Measurements from ENCODE around the gene UCHL3. TPM values are rescaled to one million over a fixed set of nuclear protein-coding genes. Genes with fewer than 3 reads are reported as not detected.
A peak's percentile ranks its signal among the peaks of the same experiment; 100 is the strongest.

UCHL3 gene
- total and polyA plus RNA-seq, 8 donors = 20.5 to 27.1 (median 22.7) TPM

DNA sequence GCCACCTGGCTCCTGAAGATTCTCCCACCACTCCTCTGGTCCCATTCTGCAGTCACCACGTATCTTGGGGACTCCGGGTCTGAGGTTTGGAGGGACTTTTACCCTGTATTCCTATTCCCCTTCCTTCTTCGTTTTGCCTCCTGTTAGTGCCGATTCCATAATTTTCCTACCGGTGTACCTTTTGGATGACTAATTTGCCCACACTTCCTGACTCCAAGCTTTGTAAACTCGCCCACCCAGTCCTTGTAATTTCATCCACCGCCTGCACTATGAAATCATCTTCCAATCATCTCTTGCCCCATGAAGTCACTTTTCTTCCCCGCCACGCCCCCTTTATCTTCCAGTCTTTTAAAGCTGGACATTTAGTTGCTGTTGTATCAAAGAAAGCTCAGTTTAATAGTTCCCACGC is 572 bp downstream of the UCHL3 start:
- Histone ChIP-seq H3K4me1 (peaks cover 6 to 17% of the 10 kb centered on the region in 2 donors), H3K27ac (peak overlapping the region; percentile 85 to 86), H3K36me3 (no peaks in the 10 kb centered on the region), H3K27me3 (no peaks in the 10 kb centered on the region), H3K9me3 (no peaks in the 10 kb centered on the region), H3K4me3 (peak overlapping the region; percentile 67 to 80)
- TF ChIP-seq, protein P1, sequence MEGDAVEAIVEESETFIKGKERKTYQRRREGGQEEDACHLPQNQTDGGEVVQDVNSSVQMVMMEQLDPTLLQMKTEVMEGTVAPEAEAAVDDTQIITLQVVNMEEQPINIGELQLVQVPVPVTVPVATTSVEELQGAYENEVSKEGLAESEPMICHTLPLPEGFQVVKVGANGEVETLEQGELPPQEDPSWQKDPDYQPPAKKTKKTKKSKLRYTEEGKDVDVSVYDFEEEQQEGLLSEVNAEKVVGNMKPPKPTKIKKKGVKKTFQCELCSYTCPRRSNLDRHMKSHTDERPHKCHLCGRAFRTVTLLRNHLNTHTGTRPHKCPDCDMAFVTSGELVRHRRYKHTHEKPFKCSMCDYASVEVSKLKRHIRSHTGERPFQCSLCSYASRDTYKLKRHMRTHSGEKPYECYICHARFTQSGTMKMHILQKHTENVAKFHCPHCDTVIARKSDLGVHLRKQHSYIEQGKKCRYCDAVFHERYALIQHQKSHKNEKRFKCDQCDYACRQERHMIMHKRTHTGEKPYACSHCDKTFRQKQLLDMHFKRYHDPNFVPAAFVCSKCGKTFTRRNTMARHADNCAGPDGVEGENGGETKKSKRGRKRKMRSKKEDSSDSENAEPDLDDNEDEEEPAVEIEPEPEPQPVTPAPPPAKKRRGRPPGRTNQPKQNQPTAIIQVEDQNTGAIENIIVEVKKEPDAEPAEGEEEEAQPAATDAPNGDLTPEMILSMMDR (IDR thresholded peaks at IDR 0.05) = no peak
- DNase-seq (peak in 2 of 4 donors; percentile 20 to 55), ATAC-seq (peak; percentile 32)
- intact Hi-C loops (cut with DNase I) = no loop called here

DNA sequence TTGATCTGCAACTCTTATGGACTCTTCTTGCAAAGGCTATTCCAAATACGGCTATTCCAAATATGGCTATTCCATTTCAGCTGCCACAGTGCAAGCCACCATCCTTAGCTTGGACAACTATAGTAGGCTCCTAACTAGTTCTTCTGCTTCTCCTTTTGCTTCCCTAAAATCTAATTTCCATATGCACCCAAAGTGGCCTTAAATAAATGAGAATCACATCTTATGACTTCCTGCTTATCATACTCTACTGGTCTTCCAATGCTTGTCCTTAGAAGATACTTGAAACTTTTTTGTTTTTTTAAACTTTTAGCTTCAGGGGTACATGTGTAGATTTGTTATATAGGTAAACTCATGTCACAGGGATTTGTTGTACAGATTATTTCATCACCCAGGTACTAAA is 4.9 kb downstream of the UCHL3 start:
- no peaks in the 10 kb centered on the region for H3K36me3 ChIP-seq
- TF ChIP-seq, protein P1 (IDR thresholded peaks at IDR 0.05) = no peak
- H3K9me3 ChIP-seq = no peaks in the 10 kb centered on the region
- no peaks in the 10 kb centered on the region for H3K27me3 ChIP-seq
- no peak overlapping the region for H3K27ac ChIP-seq
- intact Hi-C loops (cut with DNase I) = no loop called here
- DNase-seq (no peak), ATAC-seq (no peak)
- no peak overlapping the region for H3K4me3 ChIP-seq
- H3K4me1 ChIP-seq = peaks cover 6 to 14% of the 10 kb centered on the region in 2 donors

DNA sequence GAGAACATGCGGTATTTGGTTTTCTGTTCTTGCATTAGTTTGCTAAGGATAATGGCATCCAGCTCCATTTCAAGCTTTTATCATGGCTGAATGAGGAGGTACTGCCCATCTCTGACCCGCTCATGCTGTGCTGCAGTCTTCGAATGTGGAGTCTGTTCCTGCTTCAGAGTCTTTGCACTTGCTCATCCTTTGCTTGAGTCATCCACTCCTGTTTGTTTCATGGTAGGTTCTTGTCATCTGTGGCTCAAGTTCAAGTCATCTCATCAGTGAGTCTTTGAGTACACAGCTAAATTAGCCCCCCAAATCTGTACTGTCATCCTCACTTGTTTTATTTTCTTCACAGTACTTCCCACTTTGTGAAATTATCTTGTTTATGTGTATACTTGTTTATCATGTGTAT is 5.4 kb downstream of the UCHL3 start:
- Histone ChIP-seq H3K27ac (no peak overlapping the region), H3K27me3 (no peaks in the 10 kb centered on the region), H3K4me1 (peaks cover 6 to 14% of the 10 kb centered on the region in 2 donors), H3K4me3 (no peak overlapping the region), H3K36me3 (no peaks in the 10 kb centered on the region), H3K9me3 (no peaks in the 10 kb centered on the region)
- ATAC-seq = no peak
- TF ChIP-seq, protein P1 (IDR thresholded peaks at IDR 0.05) = no peak
- intact Hi-C loops (cut with DNase I) = no loop called here
- no peak for DNase-seq

DNA sequence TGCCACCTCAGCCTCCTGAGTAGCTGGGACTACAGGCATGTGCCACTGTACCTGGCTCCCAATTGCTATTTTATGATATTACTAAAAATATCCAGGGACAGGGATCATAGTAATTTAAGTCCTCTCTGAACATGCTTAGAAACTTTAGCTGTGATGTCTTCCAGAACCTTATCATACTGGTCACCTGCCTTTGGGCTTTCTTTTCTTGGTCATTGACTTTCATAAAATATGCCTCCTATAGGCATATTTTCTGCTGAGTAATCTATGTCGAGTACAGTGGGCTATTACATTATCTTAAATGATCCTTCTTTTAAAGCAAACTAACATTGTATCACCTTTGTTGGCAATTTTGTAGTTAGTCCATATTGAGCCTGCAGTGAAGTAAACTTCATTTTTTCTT is 6.2 kb downstream of the UCHL3 start:
- DNase-seq = no peak
- Histone ChIP-seq H3K27me3 (no peaks in the 10 kb centered on the region), H3K36me3 (peaks cover 0 to 3% of the 10 kb centered on the region in 2 donors), H3K9me3 (no peaks in the 10 kb centered on the region), H3K4me1 (peaks cover 0 to 5% of the 10 kb centered on the region in 2 donors), H3K27ac (no peak overlapping the region), H3K4me3 (no peak overlapping the region)
- no peak for ATAC-seq
- intact Hi-C loops (cut with DNase I) = no loop called here
- TF ChIP-seq, protein P1 (IDR thresholded peaks at IDR 0.05) = no peak

DNA sequence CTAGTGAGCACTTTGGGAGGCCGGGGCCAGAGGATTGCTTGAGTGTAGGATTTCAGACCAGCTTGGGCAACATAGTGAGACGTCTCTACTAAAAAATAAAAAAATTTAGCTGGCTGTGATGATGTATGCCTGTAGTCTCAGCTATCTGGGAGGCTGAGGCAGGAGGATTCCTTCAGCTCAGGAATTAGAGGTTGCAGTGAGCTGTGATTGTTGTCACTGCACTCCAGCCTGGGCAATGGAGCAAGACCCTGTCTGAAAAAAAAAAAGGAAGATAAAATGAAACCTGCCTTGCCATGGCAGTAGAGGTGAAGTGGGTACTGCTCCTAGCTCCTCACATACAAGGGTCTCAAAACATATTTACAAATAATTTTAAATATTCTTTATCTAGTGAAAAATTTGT is 7.4 kb downstream of the UCHL3 start:
- Histone ChIP-seq H3K36me3 (peaks cover 0 to 14% of the 10 kb centered on the region in 2 donors), H3K4me1 (no peaks in the 10 kb centered on the region), H3K27ac (no peak overlapping the region), H3K4me3 (no peak overlapping the region), H3K9me3 (no peaks in the 10 kb centered on the region), H3K27me3 (no peaks in the 10 kb centered on the region)
- intact Hi-C loops (cut with DNase I) = no loop called here
- DNase-seq (no peak), ATAC-seq (no peak)
- TF ChIP-seq, protein P1 (IDR thresholded peaks at IDR 0.05) = no peak
